A549 (cell line): Measurements from ENCODE around the gene ADAM8. TPM values are rescaled to one million over a fixed set of nuclear protein-coding genes. Genes with fewer than 3 reads are reported as not detected.

Experiments used
- ATAC-seq, 2 experiments: fragments of 200-7000 bp in 1 of 2; fragments of >200 bp in 1 of 2; cut with Nextera tagmentation in 1 of 2; cut with Tn5 transposase in 1 of 2; 3 replicates each; pipeline versions ENCODE4 v1.8.0 to v1.9.1; 2018 to 2020; ENCODE audit warnings: mild to moderate bottlenecking in 1 of 2, moderate library complexity in 1 of 2
- CTCF ChIA-PET: fragments of 300-600 bp; sonication (Branson Sonifier 250); formaldehyde crosslinking; extraction: SDS; loops from one replicate; lab custom pipeline; 2021; ENCODE audit warnings: antibody characterized with exemption, inconsistent platforms; lab: Yijun Ruan, JAX
- POLR2A ChIA-PET: fragments of 350-600 bp; formaldehyde crosslinking; extraction: SDS; loops from one replicate; lab custom pipeline; 2021; ENCODE audit warnings: antibody characterized with exemption, inconsistent platforms; lab: Yijun Ruan, JAX
- DNase-seq, 2 experiments: peaks; one replicate each; pipeline versions ENCODE4 v3.0.0 to v3.0.0-alpha.2; 2011 to 2016; ENCODE audit warnings: low read depth in 1 of 2, low spot score in 1 of 2
- FAIRE-seq: peaks from 2 replicates; lab custom pipeline; 2011; peaks lifted over from hg19 to GRCh38; lab: Jason Lieb, UNC
- H3K27ac ChIP-seq, 2 experiments: fragments of >200 bp; sonication (Bioruptor Twin); formaldehyde crosslinking; 3 replicates each; pipeline ENCODE4 v1.5.1; 2016 to 2017
- H3K4me1 ChIP-seq: fragments of >200 bp; sonication (Bioruptor Twin); formaldehyde crosslinking; 3 replicates; pipeline ENCODE4 v1.6.1; 2016
- H3K4me2 ChIP-seq: fragments of >200 bp; sonication (Bioruptor Twin); formaldehyde crosslinking; 3 replicates; pipeline ENCODE4 v1.6.1; 2016
- H3K4me3 ChIP-seq: fragments of >200 bp; sonication (Bioruptor Twin); formaldehyde crosslinking; 3 replicates; pipeline ENCODE4 v1.5.1; 2016
- H3K9me3 ChIP-seq: fragments of >200 bp; sonication (Bioruptor Twin); formaldehyde crosslinking; 3 replicates; pipeline ENCODE4 v1.6.1; 2016
- EHF ChIP-seq: fragments of 250-450 bp; sonication (Bioruptor Pico); IDR thresholded peaks from 2 replicates; pipeline ENCODE4 v1.5.0; 2020; ENCODE audit warnings: mild to moderate bottlenecking
- EHMT2 ChIP-seq: fragments of 200-600 bp; sonication (generic); IDR thresholded peaks from 2 replicates; pipeline ENCODE4 v1.6.1; 2016; ENCODE audit warnings: antibody characterized with exemption, low read depth, mild to moderate bottlenecking, moderate library complexity
- EP300 ChIP-seq, 2 experiments: fragments of >200 bp; sonication (Bioruptor Twin); formaldehyde crosslinking; IDR thresholded peaks; 2 replicates in 1 of 2; 3 replicates in 1 of 2; pipeline ENCODE4 v1.6.1; 2016 to 2017
- GATA3 ChIP-seq: IDR thresholded peaks from 2 replicates; pipeline ENCODE4 v1.6.1; 2012; ENCODE audit warnings: borderline replicate concordance
- JUN ChIP-seq, 2 experiments: fragments of >200 bp; sonication (Bioruptor Twin); formaldehyde crosslinking; IDR thresholded peaks; 2 replicates in 1 of 2; 3 replicates in 1 of 2; pipeline ENCODE4 v1.6.1; 2016 to 2017
- JUNB ChIP-seq: fragments of >200 bp; sonication (Bioruptor Twin); formaldehyde crosslinking; IDR thresholded peaks from 2 replicates; pipeline ENCODE4 v1.6.1; 2016
- NR3C1 ChIP-seq: fragments of >200 bp; sonication (Bioruptor Twin); formaldehyde crosslinking; IDR thresholded peaks from 3 replicates; pipeline ENCODE4 v1.6.1; 2017
- POLR2A ChIP-seq: IDR thresholded peaks from 2 replicates; pipeline ENCODE4 v1.6.1; 2012; ENCODE audit warnings: mild to moderate bottlenecking, low read length
- RAD21 ChIP-seq, 2 experiments: fragments of >200 bp in 1 of 2; sonication (Bioruptor Twin) in 1 of 2; formaldehyde crosslinking in 1 of 2; IDR thresholded peaks in 1 of 2; conservative IDR thresholded peaks in 1 of 2; 2 replicates in 1 of 2; 3 replicates in 1 of 2; pipeline ENCODE4 v1.6.1; 2012 to 2018; ENCODE audit warnings: inconsistent platforms in 1 of 2
- RARB ChIP-seq: fragments of 250-450 bp; sonication (Bioruptor Pico); IDR thresholded peaks from 2 replicates; pipeline ENCODE4 v1.8.0; 2021; ENCODE audit warnings: mild to moderate bottlenecking, moderate library complexity
- RCOR1 ChIP-seq: fragments of 150-350 bp; IDR thresholded peaks from 2 replicates; pipeline ENCODE4 v1.6.1; 2014; ENCODE audit warnings: antibody characterized with exemption, low read length, low read depth
- RNF2 ChIP-seq: fragments of 200-600 bp; sonication (generic); IDR thresholded peaks from 2 replicates; pipeline ENCODE4 v1.6.1; 2016; ENCODE audit warnings: low read depth, mild to moderate bottlenecking, antibody characterized with exemption, moderate library complexity, borderline replicate concordance
- TP53 ChIP-seq: fragments of 250-450 bp; sonication (Bioruptor Pico); IDR thresholded peaks from 2 replicates; pipeline ENCODE4 v1.5.0; 2021; ENCODE audit warnings: mild to moderate bottlenecking, moderate library complexity
- ZC3H11A ChIP-seq: fragments of 450-650 bp; IDR thresholded peaks from 2 replicates; pipeline ENCODE4 v1.6.1; 2014; ENCODE audit warnings: antibody characterized with exemption, mild to moderate bottlenecking
- ZNF302 ChIP-seq: fragments of 250-450 bp; sonication (Bioruptor Pico); IDR thresholded peaks from 2 replicates; pipeline ENCODE4 v1.9.0; 2021; ENCODE audit warnings: inconsistent platforms, mild to moderate bottlenecking, moderate library complexity
- WGBS: methylation state at CpG from one replicate; pipeline ENCODE4 v1.1.6; 2017; ENCODE audit errors: missing lambda C conversion rate; 5-methylcytosine and 5-hydroxymethylcytosine counted together
- polyA plus RNA-seq, 4 experiments: library from polyadenylated mRNA; depleted of rRNA in 3 of 4; stranded (reverse); fragments of >200 nt; fragmentation: RNase III in 1 of 4; extraction: RNeasy Plus Mini Kit Qiagen cat#74134 plus additional on column Dnase treatment in 1 of 4; gene quantifications; 2 replicates in 3 of 4; 3 replicates in 1 of 4; pipeline ENCODE4 v1.2.3, GENCODE V29; 2011 to 2017
- TF ChIP-seq, protein P1 (sequence below): fragments of 200-600 bp; sonication (generic); IDR thresholded peaks from 2 replicates; pipeline ENCODE4 v1.6.1; 2016; ENCODE audit warnings: antibody characterized with exemption, mild to moderate bottlenecking, moderate library complexity
- TF ChIP-seq, protein P2 (sequence below): fragments of >200 bp; sonication (Bioruptor Twin); formaldehyde crosslinking; IDR thresholded peaks from 3 replicates; pipeline ENCODE4 v1.5.1; 2016
- TF ChIP-seq, protein P3 (sequence below): IDR thresholded peaks from 2 replicates; pipeline ENCODE4 v1.6.1; 2012; ENCODE audit warnings: low read depth, borderline replicate concordance
- TF ChIP-seq, protein P4 (sequence below): fragments of 250-450 bp; sonication (Bioruptor Pico); IDR thresholded peaks from 2 replicates; pipeline ENCODE4 v1.5.0; 2021; ENCODE audit warnings: mild to moderate bottlenecking, moderate library complexity, borderline replicate concordance

The ADAM8 gene
- polyA plus RNA-seq, 2 of the 4 experiments (the other 2 are of a cell fraction) = 1.4 to 4.1 TPM

DNA sequence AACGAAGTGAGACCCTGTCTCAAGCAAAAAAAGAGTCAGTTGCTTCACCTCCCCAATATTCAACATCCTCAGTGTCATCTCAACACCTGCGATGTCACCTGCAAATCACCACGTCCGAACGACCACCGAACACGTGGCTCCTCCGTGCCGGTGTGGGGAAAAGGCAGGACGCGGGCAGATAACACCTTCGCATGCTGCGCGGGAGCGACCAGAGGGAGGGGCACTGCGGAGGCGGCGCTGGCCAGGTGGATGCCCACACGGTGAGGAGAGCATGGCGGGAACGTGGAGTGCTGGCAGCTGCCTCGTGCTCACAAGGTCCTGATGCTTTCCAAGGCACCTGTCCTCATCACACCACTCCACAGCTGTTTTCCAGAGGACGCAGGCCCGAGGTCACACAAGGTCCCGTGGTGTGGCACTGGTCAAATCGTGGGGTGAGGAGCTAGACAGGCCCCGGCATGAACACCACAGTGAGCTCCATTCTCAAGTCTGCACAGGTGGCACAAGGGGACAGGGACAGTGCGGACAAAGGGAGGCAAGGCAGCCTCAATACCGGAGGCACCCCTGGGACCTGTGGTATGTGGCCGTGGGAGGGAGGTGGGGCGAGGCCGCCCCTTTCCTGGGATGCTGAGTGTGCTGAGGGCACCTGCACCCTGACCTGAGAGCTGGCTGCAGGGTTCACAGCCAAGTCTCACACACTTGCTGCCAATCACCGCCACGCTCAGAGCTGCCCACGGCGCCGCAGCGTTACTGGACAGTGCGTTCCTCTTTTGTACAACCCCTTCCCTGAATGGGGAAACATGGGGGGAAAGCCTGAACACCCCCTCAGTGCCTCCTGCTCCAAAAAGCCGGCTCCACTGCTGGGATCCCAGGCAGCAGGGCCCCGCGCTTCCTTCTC, 19.0 kb upstream of the ADAM8 start:
- ATAC-seq (no peak), DNase-seq (no peak), FAIRE-seq (no peak)
- H3K27ac ChIP-seq = no peak overlapping the region
- TF ChIP-seq, protein P1, sequence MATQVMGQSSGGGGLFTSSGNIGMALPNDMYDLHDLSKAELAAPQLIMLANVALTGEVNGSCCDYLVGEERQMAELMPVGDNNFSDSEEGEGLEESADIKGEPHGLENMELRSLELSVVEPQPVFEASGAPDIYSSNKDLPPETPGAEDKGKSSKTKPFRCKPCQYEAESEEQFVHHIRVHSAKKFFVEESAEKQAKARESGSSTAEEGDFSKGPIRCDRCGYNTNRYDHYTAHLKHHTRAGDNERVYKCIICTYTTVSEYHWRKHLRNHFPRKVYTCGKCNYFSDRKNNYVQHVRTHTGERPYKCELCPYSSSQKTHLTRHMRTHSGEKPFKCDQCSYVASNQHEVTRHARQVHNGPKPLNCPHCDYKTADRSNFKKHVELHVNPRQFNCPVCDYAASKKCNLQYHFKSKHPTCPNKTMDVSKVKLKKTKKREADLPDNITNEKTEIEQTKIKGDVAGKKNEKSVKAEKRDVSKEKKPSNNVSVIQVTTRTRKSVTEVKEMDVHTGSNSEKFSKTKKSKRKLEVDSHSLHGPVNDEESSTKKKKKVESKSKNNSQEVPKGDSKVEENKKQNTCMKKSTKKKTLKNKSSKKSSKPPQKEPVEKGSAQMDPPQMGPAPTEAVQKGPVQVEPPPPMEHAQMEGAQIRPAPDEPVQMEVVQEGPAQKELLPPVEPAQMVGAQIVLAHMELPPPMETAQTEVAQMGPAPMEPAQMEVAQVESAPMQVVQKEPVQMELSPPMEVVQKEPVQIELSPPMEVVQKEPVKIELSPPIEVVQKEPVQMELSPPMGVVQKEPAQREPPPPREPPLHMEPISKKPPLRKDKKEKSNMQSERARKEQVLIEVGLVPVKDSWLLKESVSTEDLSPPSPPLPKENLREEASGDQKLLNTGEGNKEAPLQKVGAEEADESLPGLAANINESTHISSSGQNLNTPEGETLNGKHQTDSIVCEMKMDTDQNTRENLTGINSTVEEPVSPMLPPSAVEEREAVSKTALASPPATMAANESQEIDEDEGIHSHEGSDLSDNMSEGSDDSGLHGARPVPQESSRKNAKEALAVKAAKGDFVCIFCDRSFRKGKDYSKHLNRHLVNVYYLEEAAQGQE = no peak
- TF ChIP-seq JUN (IDR thresholded peaks at IDR 0.05) (no peak), ZC3H11A (no peak), EP300 (IDR thresholded peaks at IDR 0.05) (no peak), RAD21 (conservative IDR thresholded peaks at IDR 0.05 in 1 of 2, IDR thresholded peaks at IDR 0.05 in 1 of 2) (no peak), JUNB (no peak), RARB (CRISPR knock-in tag) (no peak), TP53 (CRISPR knock-in tag) (no peak), GATA3 (no peak), EHF (CRISPR knock-in tag) (no peak), ZNF302 (CRISPR knock-in tag) (no peak), RCOR1 (no peak)
- TF ChIP-seq, protein P2, sequence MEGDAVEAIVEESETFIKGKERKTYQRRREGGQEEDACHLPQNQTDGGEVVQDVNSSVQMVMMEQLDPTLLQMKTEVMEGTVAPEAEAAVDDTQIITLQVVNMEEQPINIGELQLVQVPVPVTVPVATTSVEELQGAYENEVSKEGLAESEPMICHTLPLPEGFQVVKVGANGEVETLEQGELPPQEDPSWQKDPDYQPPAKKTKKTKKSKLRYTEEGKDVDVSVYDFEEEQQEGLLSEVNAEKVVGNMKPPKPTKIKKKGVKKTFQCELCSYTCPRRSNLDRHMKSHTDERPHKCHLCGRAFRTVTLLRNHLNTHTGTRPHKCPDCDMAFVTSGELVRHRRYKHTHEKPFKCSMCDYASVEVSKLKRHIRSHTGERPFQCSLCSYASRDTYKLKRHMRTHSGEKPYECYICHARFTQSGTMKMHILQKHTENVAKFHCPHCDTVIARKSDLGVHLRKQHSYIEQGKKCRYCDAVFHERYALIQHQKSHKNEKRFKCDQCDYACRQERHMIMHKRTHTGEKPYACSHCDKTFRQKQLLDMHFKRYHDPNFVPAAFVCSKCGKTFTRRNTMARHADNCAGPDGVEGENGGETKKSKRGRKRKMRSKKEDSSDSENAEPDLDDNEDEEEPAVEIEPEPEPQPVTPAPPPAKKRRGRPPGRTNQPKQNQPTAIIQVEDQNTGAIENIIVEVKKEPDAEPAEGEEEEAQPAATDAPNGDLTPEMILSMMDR = no peak
- TF ChIP-seq, protein P3, sequence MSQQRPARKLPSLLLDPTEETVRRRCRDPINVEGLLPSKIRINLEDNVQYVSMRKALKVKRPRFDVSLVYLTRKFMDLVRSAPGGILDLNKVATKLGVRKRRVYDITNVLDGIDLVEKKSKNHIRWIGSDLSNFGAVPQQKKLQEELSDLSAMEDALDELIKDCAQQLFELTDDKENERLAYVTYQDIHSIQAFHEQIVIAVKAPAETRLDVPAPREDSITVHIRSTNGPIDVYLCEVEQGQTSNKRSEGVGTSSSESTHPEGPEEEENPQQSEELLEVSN = no peak
- 94% methylated on average over 42 of the region's 42 CpGs for WGBS
- peaks cover 9% of the 10 kb centered on the region; the same call in 2 of the 3 replicates for H3K4me1 ChIP-seq
- no peaks in the 10 kb centered on the region for H3K9me3 ChIP-seq
- CTCF ChIA-PET = interaction anchor here (1.2 to 4.3 kb wide), 5 partner anchors 8 to 34 kb away, joined by 3 to 18 read pairs (median 5); no protein-coding TSS in a partner anchor
- POLR2A ChIA-PET = no interaction called here
- no peak overlapping the region for H3K4me2 ChIP-seq
- no peak overlapping the region for H3K4me3 ChIP-seq

DNA sequence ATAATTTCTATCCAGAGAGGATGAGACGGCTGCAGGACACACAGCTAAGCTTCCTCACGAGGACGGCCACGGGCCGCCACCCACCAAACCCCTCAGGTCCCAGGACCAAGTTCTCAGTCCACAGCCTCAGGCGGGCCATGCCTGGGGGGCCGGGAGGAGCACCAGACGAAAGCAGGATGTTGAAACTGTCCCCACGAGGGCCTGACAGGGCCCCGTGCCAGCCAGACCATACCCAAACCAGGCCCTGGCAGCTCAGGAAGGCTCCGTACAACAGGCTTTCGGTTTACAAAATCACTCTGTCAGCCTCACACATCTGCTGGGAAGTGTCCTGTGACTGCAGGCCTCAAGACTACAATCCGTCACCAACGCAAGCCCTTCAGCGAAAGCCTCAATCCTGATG, 17.5 kb upstream of the ADAM8 start:
- H3K27ac ChIP-seq = no peak overlapping the region
- FAIRE-seq (no peak), DNase-seq (no peak), ATAC-seq (no peak)
- no peak for TF ChIP-seq ZC3H11A
- CTCF ChIA-PET = interaction anchor here (1.6 to 4.3 kb wide), 4 partner anchors 9 to 13 kb away, joined by 3 to 18 read pairs (median 14); no protein-coding TSS in a partner anchor
- POLR2A ChIA-PET = interaction anchor here (0.7 kb wide), 1 partner anchor 38 kb away, joined by 4 read pairs; no protein-coding TSS in a partner anchor
- WGBS = 90% methylated on average over 15 of the region's 15 CpGs
- no peak overlapping the region for H3K4me3 ChIP-seq
- no peak overlapping the region for H3K4me2 ChIP-seq
- H3K4me1 ChIP-seq = peaks cover 9% of the 10 kb centered on the region; the same call in 2 of the 3 replicates
- no peaks in the 10 kb centered on the region for H3K9me3 ChIP-seq

DNA sequence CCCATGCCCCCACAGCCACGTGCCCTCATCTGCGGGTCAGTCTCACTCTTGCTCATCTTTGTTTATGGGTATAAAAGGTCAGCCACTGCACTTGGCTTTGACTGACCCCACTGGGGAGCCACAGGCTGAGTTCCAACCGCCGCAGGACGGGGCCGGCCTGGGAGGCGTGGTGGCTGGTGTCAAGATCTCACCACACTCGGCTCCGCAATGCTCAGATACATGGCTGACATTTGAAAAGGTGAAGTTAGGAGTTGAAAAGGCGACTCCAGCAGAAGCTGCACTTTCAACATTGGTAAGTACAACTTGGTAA, 17.1 kb upstream of the ADAM8 start:
- H3K27ac ChIP-seq = no peak overlapping the region
- TF ChIP-seq RNF2 (no peak), EP300 (IDR thresholded peaks at IDR 0.05) (no peak), EHMT2 (no peak), ZNF302 (CRISPR knock-in tag) (no peak), RAD21 (conservative IDR thresholded peaks at IDR 0.05 in 1 of 2, IDR thresholded peaks at IDR 0.05 in 1 of 2) (no peak), TP53 (CRISPR knock-in tag) (no peak), NR3C1 (no peak), POLR2A (no peak)
- TF ChIP-seq, protein P4, sequence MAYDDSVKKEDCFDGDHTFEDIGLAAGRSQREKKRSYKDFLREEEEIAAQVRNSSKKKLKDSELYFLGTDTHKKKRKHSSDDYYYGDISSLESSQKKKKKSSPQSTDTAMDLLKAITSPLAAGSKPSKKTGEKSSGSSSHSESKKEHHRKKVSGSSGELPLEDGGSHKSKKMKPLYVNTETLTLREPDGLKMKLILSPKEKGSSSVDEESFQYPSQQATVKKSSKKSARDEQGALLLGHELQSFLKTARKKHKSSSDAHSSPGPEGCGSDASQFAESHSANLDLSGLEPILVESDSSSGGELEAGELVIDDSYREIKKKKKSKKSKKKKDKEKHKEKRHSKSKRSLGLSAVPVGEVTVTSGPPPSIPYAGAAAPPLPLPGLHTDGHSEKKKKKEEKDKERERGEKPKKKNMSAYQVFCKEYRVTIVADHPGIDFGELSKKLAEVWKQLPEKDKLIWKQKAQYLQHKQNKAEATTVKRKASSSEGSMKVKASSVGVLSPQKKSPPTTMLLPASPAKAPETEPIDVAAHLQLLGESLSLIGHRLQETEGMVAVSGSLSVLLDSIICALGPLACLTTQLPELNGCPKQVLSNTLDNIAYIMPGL = no peak
- TF ChIP-seq, protein P1 = no peak

More for the DNA sequence above, 17.1 kb upstream of the ADAM8 start:
- POLR2A ChIA-PET = no interaction called here
- ATAC-seq (no peak), FAIRE-seq (no peak), DNase-seq (no peak)
- CTCF ChIA-PET = interaction anchor here (1.6 to 4.3 kb wide), 3 partner anchors 10 to 13 kb away, joined by 3 to 18 read pairs (median 15); no protein-coding TSS in a partner anchor
- Histone ChIP-seq H3K9me3 (no peaks in the 10 kb centered on the region), H3K4me2 (no peak overlapping the region), H3K4me1 (peaks cover 9% of the 10 kb centered on the region; the same call in 2 of the 3 replicates), H3K4me3 (no peak overlapping the region)
- 86% methylated on average over 10 of the region's 10 CpGs for WGBS
